Lung (tissue), 12 donors: ENCODE measurements around the gene PRCD. TPM values are rescaled to one million over a fixed set of nuclear protein-coding genes. Genes with fewer than 3 reads are reported as not detected.

Experiments used
- ATAC-seq: fragments of 200-7000 bp; cut with Tn5 transposase; one replicate; pipeline ENCODE4 v1.9.1; 2020; ENCODE audit warnings: moderate number of reproducible peaks; ENCODE audit not compliant: insufficient read depth, low FRiP score
- DNase-seq, 3 donors: peaks; one replicate each; pipeline ENCODE4 v3.0.0-alpha.2; 2013 to 2017
- H3K27ac ChIP-seq, 2 donors: one replicate each; pipeline ENCODE4 v1.5.1; 2013; ENCODE audit warnings: mild to moderate bottlenecking in 2 of 2, moderate library complexity in 2 of 2, control low read depth in 1 of 2, inconsistent platforms in 1 of 2, low read depth in 1 of 2, low read length in 1 of 2
- H3K27me3 ChIP-seq, 3 donors: one replicate each; pipeline ENCODE4 v1.5.1; 2013; ENCODE audit warnings: low read length in 2 of 3; ENCODE audit not compliant: control insufficient read depth in 3 of 3, insufficient read depth in 3 of 3
- H3K36me3 ChIP-seq, 4 donors: one replicate each; pipeline ENCODE4 v1.5.1; 2013; ENCODE audit warnings: low read length in 4 of 4, mild to moderate bottlenecking in 1 of 4, moderate library complexity in 1 of 4; ENCODE audit not compliant: control insufficient read depth in 4 of 4, insufficient read depth in 4 of 4
- H3K4me1 ChIP-seq, 5 donors: one replicate each; pipeline ENCODE4 v1.5.1; 2013; ENCODE audit warnings: low read length in 5 of 5, mild to moderate bottlenecking in 2 of 5, moderate library complexity in 1 of 5; ENCODE audit not compliant: control insufficient read depth in 5 of 5, insufficient read depth in 5 of 5
- H3K4me3 ChIP-seq: one replicate; pipeline ENCODE4 v1.5.1; 2013; ENCODE audit warnings: mild to moderate bottlenecking, control low read depth, moderate library complexity
- H3K9ac ChIP-seq, 2 donors: one replicate each; pipeline ENCODE4 v1.5.1; 2013; ENCODE audit warnings: low read length in 2 of 2, control low read depth in 1 of 2; ENCODE audit not compliant: insufficient read depth in 1 of 2
- H3K9me3 ChIP-seq, 4 donors: one replicate each; pipeline ENCODE4 v1.5.1; 2013; ENCODE audit warnings: low read length in 3 of 4, mild to moderate bottlenecking in 1 of 4, moderate library complexity in 1 of 4; ENCODE audit not compliant: control insufficient read depth in 4 of 4, insufficient read depth in 3 of 4
- CTCF ChIP-seq: IDR thresholded peaks from 2 replicates; pipeline ENCODE4 v1.5.1; 2012; ENCODE audit warnings: mild to moderate bottlenecking; ENCODE audit errors: control extremely low read depth, extremely low read depth
- WGBS, 2 donors: extraction: QIAGEN DNeasy Blood & Tissue Kit; methylation state at CpG; one replicate each; pipeline ENCODE4 v1.1.7; 2013; 5-methylcytosine and 5-hydroxymethylcytosine counted together
- polyA plus RNA-seq, 2 donors: library from polyadenylated mRNA; stranded (reverse); fragments of 200-250 nt; gene quantifications; one replicate each; pipeline ENCODE4 v1.2.1, GENCODE V29; 2013
- total RNA-seq, 2 donors: library from RNA; depleted of rRNA in 1 of 2; stranded (reverse); fragments of >200 nt in 1 of 2; gene quantifications; one replicate each; pipeline ENCODE4 v1.2.1, GENCODE V29; 2014 to 2021
- donor health status: control.
- donor health status: control.
- donor health status: Bipolar disorder and iron deficiency.
- donor health status: healthy.
- donor health status: DM: yes; HTN: yes; CAD: no.

PRCD gene
- total and polyA plus RNA-seq, 4 donors, result 2.0 to 11.3 (median 5.6) TPM

GRCh38 chr17:76551685-76552084, 11.8 kb downstream of the PRCD start:
- Histone ChIP-seq H3K4me1 (peaks cover 0 to 15% (median 2%) of the 10 kb centered on the region in 5 donors), H3K27ac (peak overlapping the region in 1 of 2 donors; percentile 73), H3K9me3 (no peaks in the 10 kb centered on the region), H3K9ac (no peak overlapping the region), H3K36me3 (no peaks in the 10 kb centered on the region), H3K4me3 (no peak overlapping the region), H3K27me3 (peaks cover 0 to 4% (median 0%) of the 10 kb centered on the region in 3 donors)
- no peak for DNase-seq
- TF ChIP-seq CTCF, result no peak
- 68 to 87% methylated on average over 4 of the region's 4 CpGs for WGBS, 2 donors
- no peak for ATAC-seq

- H3K36me3 ChIP-seq, result no peaks in the 10 kb centered on the region
- no peak for DNase-seq
- H3K4me3 ChIP-seq, result no peak overlapping the region
- H3K4me1 ChIP-seq, result peaks cover 0 to 10% (median 2%) of the 10 kb centered on the region in 5 donors
- H3K27ac ChIP-seq, result peak overlapping the region in 1 of 2 donors; percentile 49
- H3K27me3 ChIP-seq, result no peaks in the 10 kb centered on the region
- TF ChIP-seq CTCF, result no peak
- no peak overlapping the region for H3K9ac ChIP-seq
- WGBS, 2 donors, result 47 to 73% methylated on average over 8 of the region's 8 CpGs
- no peak for ATAC-seq
- H3K9me3 ChIP-seq, result no peaks in the 10 kb centered on the region
These were observed 13.5 kb downstream of the PRCD start for GRCh38 chr17:76553178-76553908.

- TF ChIP-seq CTCF, result no peak
- H3K4me3 ChIP-seq, result no peak overlapping the region
- H3K4me1 ChIP-seq, result peaks cover 2 to 17% (median 5%) of the 10 kb centered on the region in 5 donors
- peak overlapping the region in 1 of 2 donors; percentile 49 for H3K27ac ChIP-seq
- DNase-seq (no peak), ATAC-seq (no peak)
- H3K27me3 ChIP-seq, result no peaks in the 10 kb centered on the region
- H3K36me3 ChIP-seq, result no peaks in the 10 kb centered on the region
- no peak overlapping the region for H3K9ac ChIP-seq
- 71 to 78% methylated on average over 6 of the region's 6 CpGs for WGBS, 2 donors
- H3K9me3 ChIP-seq, result no peaks in the 10 kb centered on the region
These were observed 14.3 kb downstream of the PRCD start for GRCh38 chr17:76554131-76554530.
